ENCODE measurements around the gene FUNDC2.

Gene FUNDC2

GRCh38 chrX:155023907-155024833 lies 2.5 kb upstream of the FUNDC2 start:
- DNase-seq (ENCODE audit: low read depth), result no peak

GRCh38 chrX:155026420-155026726 lies 271 bp upstream of the FUNDC2 start:
- no peak for DNase-seq (ENCODE audit: low read depth)

GRCh38 chrX:155027509-155028066 lies 944 bp downstream of the FUNDC2 start:
- DNase-seq (ENCODE audit: low read depth), result peak; percentile 2

- DNase-seq (ENCODE audit: low read depth), result no peak
Observed at GRCh38 chrX:155028129-155028528, 1.5 kb downstream of the FUNDC2 start.

GRCh38 chrX:155028877-155029291 lies 2.2 kb downstream of the FUNDC2 start:
- DNase-seq (ENCODE audit: low read depth), result no peak

- DNase-seq (ENCODE audit: low read depth), result no peak
Observed at GRCh38 chrX:155031657-155032056, 5.0 kb downstream of the FUNDC2 start.

- no peak for DNase-seq (ENCODE audit: low read depth)
Observed at GRCh38 chrX:155035688-155036087, 9.0 kb downstream of the FUNDC2 start.

GRCh38 chrX:155046129-155046810 lies 19.6 kb downstream of the FUNDC2 start:
- no peak for DNase-seq (ENCODE audit: low read depth)

- no peak for DNase-seq (ENCODE audit: low read depth)
Observed at GRCh38 chrX:155046811-155047528, 20.3 kb downstream of the FUNDC2 start.

- DNase-seq (ENCODE audit: low read depth), result peak; percentile 10
Observed at GRCh38 chrX:155048977-155049619, 22.5 kb downstream of the FUNDC2 start.

GRCh38 chrX:155052738-155053498 lies 26.3 kb downstream of the FUNDC2 start:
- DNase-seq (ENCODE audit: low read depth), result no peak

- DNase-seq (ENCODE audit: low read depth), result no peak
Observed at GRCh38 chrX:155053656-155054055, 27.0 kb downstream of the FUNDC2 start.

GRCh38 chrX:155054255-155054654 lies 27.6 kb downstream of the FUNDC2 start:
- no peak for DNase-seq (ENCODE audit: low read depth)

- no peak for DNase-seq (ENCODE audit: low read depth)
Observed at GRCh38 chrX:155055494-155055893, 28.9 kb downstream of the FUNDC2 start.

- DNase-seq (ENCODE audit: low read depth), result no peak
Observed at GRCh38 chrX:155056471-155056870, 29.8 kb downstream of the FUNDC2 start.

GRCh38 chrX:155056877-155057792 lies 30.5 kb downstream of the FUNDC2 start:
- DNase-seq (ENCODE audit: low read depth), result peak; percentile 8

- DNase-seq (ENCODE audit: low read depth), result no peak
Observed at GRCh38 chrX:155061760-155062159, 35.1 kb downstream of the FUNDC2 start.

GRCh38 chrX:155065035-155065734 lies 38.5 kb downstream of the FUNDC2 start:
- DNase-seq (ENCODE audit: low read depth), result no peak

GRCh38 chrX:155068165-155068564 lies 41.5 kb downstream of the FUNDC2 start:
- no peak for DNase-seq (ENCODE audit: low read depth)

Data from activated T-cell treated with anti-CD3 and anti-CD28 coated beads for 24 hours (primary cell).